Fibroblast of pulmonary artery (primary cell): Measurements from ENCODE around the gene GDE1.

ENCODE experiments used
- DNase-seq: peaks from one replicate; pipeline ENCODE4 v3.0.0-alpha.2; 2010; ENCODE audit warnings: low read depth
- H3K4me3 ChIP-seq: replicated peaks from 2 replicates; pipeline ENCODE4 v1.5.1; 2011; ENCODE audit warnings: low read depth, mild to moderate bottlenecking, control low read depth, low read length, moderate library complexity
- TF ChIP-seq, protein P1 (sequence below): IDR thresholded peaks from 2 replicates; pipeline ENCODE4 v1.5.1; 2011; ENCODE audit warnings: mild to moderate bottlenecking, control low read depth, low read length, inconsistent platforms; ENCODE audit errors: missing control alignments

The GDE1 gene

GRCh38 chr16:19515757-19516156 is 6.1 kb downstream of the GDE1 start:
- H3K4me3 ChIP-seq = no peak overlapping the region
- no peak for DNase-seq
- TF ChIP-seq, protein P1, sequence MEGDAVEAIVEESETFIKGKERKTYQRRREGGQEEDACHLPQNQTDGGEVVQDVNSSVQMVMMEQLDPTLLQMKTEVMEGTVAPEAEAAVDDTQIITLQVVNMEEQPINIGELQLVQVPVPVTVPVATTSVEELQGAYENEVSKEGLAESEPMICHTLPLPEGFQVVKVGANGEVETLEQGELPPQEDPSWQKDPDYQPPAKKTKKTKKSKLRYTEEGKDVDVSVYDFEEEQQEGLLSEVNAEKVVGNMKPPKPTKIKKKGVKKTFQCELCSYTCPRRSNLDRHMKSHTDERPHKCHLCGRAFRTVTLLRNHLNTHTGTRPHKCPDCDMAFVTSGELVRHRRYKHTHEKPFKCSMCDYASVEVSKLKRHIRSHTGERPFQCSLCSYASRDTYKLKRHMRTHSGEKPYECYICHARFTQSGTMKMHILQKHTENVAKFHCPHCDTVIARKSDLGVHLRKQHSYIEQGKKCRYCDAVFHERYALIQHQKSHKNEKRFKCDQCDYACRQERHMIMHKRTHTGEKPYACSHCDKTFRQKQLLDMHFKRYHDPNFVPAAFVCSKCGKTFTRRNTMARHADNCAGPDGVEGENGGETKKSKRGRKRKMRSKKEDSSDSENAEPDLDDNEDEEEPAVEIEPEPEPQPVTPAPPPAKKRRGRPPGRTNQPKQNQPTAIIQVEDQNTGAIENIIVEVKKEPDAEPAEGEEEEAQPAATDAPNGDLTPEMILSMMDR = no peak

DNA sequence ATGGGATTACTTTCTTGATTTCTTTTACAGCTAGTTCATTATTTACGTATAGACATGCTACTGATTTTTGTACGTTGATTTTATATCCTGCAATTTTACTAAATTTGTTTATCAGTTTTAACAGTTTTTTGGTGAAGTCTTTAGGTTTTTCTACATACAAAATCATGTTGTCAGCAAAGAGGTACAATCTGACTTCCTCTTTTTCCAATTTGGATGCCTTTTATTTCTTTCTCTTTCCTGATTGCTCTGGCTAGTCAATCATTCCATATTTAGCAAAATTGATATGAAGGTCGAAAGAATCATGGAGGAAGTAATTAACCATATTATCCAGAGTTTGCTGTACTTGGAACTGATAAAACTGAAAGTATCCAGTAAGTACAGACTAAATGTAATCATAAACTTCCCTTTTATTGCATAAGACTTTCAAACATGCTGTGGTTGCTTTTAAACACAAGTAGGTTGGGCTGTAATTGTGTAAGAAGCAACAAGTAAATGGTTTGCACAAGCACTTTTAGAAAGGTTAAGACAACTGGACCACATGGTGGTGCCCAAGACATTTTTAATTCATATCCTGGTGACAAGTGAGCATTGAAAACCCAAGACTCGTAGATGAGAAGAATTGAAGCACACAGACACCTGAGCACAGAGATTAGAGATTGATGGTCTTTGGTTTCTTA is 8.4 kb downstream of the GDE1 start:
- no peak overlapping the region for H3K4me3 ChIP-seq
- peak; percentile 41 for DNase-seq
- TF ChIP-seq, protein P1 = no peak

GRCh38 chr16:19512297-19512696 is 9.6 kb downstream of the GDE1 start:
- TF ChIP-seq, protein P1 = no peak
- H3K4me3 ChIP-seq = no peak overlapping the region

GRCh38 chr16:19507867-19508266 is 14.0 kb downstream of the GDE1 start:
- TF ChIP-seq, protein P1 = no peak
- H3K4me3 ChIP-seq = no peak overlapping the region
- no peak for DNase-seq

More at GRCh38 chr16:19512297-19512696, 9.6 kb downstream of the GDE1 start:
- no peak for DNase-seq

GRCh38 chr16:19506965-19507364 is 14.9 kb downstream of the GDE1 start:
- no peak overlapping the region for H3K4me3 ChIP-seq
- TF ChIP-seq, protein P1 = no peak
- no peak for DNase-seq

GRCh38 chr16:19505600-19506303 is 16.1 kb downstream of the GDE1 start:
- TF ChIP-seq, protein P1 = no peak
- H3K4me3 ChIP-seq = no peak overlapping the region
- peak; percentile 61 for DNase-seq
